Eye (tissue), 1 donor: Measurements from ENCODE around the gene ZNF454.

ENCODE experiments used
- DNase-seq: peaks from one replicate; pipeline ENCODE4 v3.0.0-alpha.2; 2015

Gene ZNF454

DNA sequence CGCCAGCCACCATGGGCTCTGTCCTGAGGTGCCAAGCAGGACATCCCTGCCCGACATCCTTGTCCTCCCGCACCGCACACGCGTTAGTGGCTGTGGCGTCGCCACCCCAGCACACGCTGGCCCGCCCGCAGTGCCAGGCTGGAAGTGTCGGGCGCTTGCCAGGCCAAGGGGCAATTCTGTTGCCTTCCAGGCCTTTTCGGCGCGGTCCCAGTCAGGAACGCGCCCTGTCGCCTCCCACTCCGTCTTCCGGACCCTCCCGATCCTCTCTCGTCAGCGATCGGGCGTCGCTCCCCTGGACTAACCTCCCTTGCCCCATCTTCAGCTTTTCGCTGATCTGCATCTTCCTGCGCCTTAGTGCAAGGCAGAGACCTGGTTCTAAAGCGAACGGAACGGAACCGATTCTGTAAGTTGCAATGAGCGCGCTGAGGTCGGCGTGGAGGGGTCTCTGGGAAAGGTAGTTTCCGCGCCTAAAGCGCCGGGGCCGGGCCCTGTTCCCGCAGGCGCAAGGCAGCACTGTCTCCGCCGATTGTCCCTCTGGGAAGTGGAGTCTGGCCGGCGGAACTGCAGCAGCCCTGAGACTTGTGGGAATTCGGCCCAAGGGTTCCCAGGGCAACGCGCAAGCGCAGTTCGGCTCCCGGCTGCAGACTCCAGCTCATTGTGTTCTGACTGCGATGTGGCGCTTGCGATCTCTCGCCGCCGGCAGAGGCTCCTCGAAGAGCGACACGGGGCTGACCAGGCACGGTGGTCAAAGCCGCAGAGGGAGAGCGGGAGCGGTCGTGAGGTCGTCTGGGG is at the start of gene ZNF454:
Gene ZNF454 (plus strand): TSS at position 630 of the 792 bp plus-strand sequence. CDS start 1,594 bp downstream, outside the sequence.
- peak; percentile 98 for DNase-seq

DNA sequence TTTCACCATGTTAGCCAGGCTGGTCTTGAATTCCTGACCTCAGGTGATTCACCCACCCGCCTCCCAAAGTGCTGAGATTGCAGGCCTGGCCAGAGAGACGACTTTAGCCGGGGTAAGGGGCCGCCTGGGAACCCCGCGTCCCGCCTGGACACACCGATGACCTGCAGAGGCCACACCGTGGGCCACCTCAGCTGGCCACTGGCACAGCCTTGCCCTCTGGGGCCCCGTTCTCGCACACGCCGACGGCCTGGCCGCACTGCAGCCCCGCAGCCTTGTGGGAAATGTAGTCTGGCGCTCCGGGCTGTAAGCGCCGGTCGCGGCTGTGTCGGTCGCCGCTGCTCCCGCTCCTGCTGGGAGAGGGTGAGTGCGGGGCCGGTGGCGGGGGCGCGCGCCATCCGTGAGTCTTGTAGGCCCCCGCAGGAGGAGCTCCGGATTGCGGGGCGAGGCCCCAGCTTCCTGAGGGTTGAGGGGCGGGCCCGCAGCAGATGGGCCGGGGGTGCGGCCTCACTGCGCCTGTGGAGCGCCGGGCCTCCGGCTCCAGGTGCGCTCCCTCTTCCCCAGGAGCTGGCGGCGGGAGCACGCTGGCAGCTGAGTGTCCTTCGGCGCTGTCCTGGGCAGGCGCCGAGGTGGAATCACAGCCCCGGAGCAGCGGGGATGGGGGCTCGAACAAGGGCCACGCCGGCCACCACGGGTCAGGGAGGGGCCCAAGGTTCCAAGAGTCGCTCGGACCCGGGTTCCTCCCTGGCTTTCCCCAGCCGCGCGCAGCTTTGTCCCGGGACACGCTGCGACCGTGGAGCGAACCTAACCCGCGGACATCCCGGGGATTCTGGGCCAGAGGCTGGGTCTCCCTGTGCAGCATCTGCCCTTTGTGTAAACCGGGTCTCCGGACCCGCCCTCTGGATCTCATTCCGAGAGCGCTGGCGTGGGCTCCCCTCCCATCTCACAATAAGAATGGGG is 45.1 kb upstream of the ZNF454 start, which contains the start of gene ZFP2:
Gene ZFP2 (plus strand): TSS at position 299 of the 957 bp plus-strand sequence. CDS start 35,401 bp downstream, outside the sequence.
- peak; percentile 90 for DNase-seq

DNA sequence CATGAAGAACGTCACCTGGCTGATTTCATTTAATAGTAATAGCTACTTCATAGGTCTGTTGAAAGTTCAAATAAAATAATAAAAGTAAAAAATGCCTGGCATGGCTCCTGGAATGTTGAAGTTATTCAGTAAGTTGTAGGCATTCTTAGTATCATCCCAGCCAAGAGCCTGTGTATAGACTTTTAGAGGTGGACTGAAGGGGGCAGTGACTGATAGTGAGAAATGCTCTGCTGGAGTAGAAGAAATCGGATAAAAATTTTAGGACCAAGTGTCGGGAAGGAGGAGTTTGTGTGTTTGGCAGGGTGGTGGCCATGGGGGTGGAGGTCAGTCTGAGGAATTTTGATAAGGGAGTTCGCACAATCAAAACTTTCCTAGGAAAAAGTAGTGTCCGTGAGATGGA is 41.7 kb upstream of the ZNF454 start:
- DNase-seq, result no peak

DNA sequence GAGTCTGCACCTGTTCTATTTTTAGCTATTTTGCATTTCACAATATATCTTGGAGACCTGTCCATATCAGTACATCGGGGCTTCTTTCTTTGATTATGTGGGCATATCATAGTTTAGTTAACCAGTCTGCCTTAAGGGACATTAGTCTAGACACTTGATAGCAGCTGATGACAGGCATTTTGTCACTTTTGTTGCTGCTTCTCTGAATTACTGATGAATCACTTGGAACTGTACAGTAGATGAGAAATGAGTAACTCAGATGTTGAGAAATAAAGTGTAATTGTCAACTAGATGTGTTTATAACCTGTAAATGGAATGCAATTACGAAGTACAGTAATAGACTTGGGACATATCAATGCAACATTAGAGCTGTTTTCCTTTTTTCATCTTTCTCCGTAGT is 38.1 kb upstream of the ZNF454 start:
- DNase-seq, result no peak

DNA sequence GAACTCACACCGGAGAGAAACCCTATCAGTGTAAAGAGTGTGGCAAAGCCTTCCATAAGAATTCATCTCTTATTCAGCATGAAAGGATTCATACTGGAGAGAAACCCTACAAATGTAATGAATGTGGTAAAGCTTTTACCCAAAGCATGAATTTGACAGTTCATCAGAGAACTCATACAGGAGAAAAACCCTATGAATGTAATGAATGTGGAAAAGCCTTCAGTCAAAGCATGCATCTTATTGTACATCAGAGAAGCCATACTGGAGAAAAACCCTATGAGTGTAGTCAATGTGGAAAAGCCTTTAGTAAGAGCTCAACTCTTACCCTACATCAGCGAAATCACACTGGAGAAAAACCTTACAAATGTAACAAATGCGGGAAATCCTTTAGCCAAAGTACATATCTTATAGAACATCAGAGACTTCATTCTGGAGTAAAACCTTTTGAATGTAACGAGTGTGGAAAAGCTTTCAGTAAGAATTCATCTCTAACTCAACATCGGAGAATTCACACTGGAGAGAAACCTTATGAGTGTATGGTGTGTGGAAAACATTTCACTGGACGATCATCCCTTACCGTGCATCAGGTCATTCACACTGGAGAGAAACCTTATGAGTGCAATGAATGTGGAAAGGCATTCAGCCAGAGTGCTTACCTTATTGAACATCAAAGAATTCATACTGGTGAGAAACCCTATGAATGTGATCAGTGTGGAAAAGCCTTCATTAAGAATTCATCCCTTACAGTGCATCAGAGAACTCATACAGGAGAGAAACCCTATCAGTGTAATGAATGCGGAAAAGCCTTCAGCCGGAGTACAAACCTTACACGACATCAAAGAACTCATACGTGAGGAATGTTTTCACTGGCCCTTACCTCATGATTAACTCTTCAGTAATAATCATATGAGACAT is 8.9 kb upstream of the ZNF454 start:
- no peak for DNase-seq

DNA sequence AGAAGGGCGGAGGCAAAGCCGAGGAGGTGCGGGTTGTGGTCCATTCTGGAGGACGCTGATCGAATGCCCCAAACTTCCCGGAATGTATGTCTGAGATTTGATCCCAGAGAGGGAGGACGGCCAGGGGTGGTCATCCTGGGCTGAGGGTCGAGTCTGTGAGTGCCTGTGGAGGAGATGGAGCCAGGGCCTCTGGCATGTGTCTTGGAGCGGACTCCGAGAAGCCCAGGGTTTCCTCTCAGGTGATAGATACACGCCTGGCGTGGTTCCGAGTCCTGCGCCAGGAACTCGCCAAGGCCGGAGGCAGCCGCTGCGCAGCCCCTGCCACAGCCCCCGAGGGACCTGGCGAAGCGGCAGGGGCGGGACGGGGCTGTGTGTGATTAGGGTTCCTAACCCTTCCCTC is 363 bp downstream of the ZNF454 start:
- no peak for DNase-seq

DNA sequence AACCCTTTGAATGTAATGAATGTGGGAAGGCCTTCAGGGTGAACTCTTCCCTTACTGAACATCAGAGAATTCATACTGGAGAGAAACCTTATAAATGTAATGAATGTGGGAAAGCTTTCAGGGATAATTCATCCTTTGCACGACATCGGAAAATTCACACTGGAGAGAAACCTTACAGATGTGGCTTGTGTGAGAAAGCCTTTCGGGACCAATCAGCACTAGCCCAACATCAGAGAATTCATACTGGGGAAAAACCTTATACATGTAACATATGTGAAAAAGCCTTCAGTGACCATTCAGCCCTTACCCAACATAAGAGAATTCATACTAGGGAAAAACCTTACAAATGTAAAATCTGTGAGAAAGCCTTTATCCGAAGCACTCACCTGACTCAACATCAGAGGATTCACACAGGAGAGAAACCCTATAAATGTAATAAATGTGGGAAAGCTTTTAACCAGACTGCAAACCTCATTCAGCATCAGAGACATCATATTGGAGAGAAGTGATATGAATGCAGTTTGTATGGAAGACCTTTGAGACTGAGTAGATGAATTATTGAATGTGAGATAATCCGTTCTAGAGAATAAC is 24.6 kb downstream of the ZNF454 start:
- no peak for DNase-seq

DNA sequence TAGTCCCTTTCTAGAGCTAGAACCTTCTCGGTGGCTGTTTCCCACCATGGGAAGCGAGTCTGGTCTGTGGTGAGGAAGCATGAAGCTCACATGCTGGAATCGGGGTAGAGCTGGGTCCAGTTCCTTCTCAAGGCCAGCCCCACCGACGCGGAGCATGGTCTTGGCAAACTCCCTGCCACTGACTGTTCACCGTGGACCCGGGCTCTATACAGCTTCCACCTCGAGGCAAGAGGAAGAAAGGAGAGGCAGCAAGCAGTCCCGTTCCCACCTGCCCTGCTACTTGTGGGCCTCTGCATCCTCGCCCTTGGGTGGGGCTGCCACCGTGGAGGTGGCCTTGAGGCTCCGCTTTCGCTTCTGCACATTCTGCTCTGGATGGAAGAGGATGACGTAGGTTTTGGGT is 40.4 kb downstream of the ZNF454 start:
- DNase-seq, result no peak

DNA sequence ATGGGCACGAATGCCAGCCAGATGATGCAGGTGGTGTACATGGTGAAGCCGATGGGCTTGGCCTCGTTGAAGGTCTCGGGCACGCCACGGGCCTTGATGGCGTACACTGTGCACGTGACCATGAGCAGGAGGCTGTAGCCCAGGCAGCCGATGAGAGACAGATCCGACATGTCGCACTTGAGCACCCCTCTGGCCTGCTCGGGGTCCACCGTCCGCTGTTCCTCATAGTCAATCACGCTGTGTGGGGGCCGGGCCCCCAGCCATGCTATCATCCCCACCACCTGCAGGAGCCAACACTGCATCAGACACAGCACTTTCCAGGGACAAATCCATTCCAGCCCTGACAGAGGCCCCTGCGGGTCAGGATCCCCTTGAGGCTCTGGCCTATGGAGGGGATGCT is 41.9 kb downstream of the ZNF454 start:
- no peak for DNase-seq

DNA sequence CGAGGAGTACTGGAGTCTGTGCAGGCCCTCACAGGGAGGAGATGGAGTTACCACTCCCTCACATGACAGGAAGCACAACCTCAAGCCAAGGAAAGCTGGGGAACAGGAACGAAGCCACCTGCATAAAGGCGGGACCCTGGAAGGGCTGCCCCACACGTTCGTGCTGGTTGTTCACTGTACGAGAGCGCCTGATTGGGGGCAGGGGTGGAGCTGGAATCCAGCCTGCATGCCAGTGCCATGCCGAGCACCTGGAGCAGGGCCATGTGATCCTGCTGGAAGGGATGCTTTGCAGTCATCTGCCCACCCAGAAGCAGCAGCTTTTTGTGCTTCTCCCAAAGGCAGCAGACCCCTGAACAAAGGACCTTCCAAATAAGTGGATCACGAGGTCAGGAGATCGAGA is 42.7 kb downstream of the ZNF454 start:
- DNase-seq, result no peak

DNA sequence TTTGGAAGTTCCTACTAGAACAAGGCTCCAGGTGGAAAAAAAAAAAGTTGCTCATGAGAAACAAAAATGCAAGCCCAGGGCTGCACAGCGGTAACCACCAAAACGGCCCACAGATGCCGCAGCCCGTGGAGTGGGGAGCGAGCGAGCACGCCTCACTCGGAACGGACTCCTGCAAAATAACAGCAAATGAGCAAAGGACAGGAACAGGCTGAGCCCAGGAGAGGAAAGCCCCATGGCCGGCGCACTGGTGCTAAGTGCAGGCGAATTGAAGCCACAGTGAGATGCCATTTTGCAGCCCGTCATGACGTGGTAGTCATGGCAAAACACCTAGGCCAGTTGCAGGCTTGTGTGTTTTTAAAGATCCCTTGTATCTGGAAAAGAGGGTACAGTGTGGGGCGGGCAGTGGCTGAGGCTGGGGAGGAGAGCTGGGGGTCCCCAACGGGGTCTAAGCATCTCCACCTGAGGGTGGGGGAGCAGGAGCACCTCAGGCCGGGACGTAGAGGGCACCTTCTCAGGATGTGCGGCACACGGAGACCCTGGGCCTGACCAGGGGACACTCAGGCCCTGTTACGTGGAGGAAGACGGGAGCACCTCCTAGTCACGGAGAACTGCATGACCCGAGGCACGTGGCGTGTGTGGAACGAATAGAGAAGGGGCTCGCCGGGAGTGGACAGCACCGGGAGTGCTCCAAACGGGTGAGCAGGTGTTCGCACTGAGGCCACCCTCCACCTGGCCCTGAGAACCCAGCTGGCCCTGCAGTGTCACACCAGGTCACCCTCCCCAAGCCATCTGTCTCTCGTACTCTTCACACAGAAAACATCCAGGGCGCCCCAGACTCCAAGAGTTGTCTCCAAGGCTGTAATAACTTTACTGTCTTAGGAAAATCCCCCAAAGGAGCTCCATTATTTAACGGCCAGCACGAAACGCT is 43.4 kb downstream of the ZNF454 start:
- DNase-seq, result no peak

DNA sequence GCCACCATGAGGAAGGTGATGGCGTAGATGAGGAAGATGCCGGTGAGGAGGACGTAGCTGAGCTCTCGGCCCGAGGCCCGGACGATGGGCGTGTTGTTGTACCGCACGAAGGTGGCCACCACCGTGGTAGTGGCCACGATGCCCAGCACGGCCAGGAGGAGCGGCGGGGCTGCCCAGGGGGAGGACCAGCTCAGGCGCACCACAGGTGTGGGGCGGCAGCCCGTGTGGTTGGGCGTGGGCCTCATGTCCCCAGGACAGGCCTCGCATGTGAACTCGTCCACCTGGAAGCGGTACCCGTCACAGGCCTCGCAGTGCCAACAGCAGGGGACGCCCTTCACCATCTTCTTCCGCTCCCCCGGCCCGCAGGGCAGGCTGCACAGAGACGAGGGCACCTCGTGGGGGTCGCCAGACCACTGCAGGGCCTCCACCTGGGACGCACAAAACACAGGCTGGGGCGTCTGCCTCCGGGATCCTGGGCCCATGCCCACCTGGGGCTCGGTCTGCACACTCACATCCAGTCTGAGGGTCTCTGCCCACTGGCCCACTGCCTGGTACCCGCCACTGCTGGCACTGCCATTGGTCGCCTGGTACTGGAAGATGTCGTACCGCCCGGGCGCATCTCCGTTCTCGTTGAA is 45.4 kb downstream of the ZNF454 start:
- DNase-seq, result no peak

DNA sequence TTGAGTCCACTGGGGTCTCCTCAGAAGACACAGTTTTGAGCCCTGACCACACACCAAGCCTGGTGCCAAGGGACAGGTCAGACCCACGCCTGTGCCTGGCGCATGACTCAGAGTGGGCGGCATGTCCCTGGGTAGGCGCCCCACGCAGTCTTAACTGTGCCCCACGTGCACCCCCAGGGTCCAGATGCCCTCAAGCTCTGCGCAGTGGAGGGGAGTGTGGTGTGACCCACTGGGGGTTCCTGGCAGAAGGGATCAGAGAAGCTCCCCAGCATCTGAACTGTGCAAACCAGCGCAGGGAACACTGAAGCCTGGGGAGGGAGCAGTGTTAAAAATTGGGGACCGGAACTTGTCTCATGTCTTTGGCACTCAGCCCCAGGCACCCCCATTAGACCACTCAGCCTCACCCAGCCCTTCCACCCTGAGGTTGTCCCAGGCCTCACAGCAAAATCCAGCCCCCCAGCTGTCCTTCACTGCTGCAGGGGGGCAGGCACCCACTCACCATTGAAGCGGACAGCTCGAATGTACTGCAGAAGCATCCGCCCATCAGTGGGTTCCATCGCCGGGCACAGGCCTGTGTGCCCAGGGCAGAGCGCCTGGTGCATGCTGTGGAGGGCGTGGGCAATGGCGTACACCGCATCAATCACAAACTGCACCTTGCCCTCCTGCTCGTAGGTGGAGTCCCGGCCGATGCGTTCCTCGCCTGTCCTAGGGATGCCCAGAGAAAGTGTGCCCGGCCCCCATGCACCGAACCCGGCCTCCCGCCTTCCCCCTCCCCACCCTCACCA is 47.6 kb downstream of the ZNF454 start:
- no peak for DNase-seq

DNA sequence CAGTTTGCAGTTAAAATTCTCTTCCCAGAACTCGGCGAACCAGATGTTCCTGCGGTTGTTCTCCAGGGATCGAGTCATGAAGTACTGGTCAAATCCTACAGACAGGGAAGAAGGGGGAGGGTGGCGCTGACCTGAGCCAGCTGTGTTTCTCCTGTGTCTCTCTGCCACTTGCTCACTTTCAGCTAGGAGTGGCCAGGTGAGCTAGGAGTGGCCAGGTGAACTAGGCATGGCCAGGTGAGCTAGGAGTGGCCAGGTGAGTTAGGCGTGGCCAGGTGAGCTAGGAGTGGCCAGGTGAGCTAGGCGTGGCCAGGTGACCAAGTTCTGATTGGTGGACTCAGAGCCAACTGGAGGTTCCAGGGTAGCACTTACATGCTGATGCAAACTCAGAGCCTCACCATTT is 48.3 kb downstream of the ZNF454 start:
- no peak for DNase-seq

DNA sequence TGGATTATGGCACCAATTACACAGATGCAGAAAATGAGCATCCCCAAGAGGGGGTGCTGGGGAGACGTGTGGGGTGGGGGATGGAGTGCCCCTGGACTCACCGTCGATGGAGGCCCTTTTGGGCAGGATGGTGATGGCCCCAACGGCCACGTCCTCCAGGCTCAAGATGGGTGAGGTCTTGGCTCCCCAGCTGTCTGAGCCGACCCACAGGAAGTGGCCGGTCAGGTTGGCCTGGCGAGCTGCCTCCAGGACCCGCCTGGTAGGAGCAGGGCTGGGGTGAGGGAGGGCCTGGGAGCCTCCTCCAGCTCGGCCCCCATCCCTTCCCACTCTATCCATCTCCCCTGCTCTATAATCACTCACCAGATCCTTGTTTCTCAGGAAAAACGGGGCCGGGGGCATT is 49.5 kb downstream of the ZNF454 start:
- DNase-seq, result no peak

DNA sequence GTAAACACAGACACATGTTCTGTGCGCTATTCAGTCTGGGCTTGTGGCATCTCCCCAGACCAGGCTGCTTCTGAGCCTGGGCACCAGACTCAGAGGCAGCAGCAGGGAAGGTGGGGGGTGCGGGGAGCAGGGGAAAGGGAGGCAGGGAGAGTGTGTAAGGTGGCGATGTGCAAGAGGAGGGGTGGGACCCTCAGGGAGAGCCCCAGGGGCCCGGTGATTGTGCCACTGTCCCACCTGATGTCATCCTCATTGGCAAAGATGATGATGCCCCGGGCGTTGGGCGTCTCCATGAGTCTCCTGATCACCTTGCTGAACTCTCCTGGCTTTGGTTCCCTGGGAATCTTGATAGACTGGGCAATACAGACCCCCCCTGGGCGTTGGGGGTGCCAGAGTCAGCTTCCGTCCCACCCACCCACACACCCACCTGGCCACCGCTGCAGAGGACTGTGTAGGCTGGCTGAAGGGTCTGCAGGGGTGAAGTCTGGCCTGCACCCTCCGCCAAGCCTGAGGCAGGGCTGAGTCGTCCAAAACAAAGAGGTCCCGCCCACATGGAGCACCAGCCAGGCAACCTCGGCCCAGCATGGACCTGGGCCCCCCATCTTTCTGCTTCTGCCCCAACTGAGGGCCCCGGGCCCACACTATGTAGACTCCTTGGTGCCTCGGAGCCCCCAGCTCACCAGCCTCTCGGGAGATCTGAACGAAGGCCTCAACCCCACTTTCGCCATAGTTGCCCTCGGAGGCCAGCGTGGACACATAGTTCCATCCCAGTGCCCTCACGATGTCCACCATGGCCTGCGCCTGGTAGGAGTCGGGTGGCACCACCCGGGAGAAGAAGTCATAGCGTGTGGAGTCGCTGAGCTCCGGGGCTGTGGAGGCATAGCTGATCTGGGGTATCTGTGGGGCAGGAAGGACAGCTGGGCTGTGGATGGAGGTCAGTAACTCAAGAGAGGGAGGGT is 50.5 kb downstream of the ZNF454 start:
- DNase-seq, result no peak

DNA sequence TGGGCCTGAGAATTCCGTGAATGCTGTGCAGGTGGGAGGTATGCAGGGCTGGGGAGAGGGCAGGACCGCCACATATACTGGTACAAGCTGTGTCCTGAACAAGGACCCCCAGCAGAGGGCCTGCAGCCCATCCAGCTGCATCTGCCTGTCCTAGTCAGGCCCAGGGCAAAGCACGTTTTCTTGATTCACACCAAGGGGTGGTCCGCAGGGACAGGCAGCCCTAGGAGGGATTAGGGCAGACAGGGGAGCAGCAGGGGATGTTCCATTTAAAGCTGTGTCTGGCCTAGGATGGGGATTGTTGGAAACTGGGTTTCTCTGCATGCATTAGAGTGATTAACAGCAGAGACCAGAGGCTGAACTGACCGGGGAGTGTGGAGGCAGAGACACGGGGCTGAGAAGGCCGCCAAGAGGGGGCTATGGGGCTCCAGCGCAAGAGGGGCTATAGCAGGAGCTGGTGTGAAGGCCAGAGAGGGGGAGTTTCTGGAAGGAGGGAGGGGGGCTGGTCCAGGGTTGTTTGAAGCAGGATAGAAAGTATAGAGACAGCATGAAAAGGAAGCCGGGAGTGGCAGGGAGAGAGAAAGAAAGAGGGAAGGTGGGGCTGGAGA is 51.4 kb downstream of the ZNF454 start:
- no peak for DNase-seq

DNA sequence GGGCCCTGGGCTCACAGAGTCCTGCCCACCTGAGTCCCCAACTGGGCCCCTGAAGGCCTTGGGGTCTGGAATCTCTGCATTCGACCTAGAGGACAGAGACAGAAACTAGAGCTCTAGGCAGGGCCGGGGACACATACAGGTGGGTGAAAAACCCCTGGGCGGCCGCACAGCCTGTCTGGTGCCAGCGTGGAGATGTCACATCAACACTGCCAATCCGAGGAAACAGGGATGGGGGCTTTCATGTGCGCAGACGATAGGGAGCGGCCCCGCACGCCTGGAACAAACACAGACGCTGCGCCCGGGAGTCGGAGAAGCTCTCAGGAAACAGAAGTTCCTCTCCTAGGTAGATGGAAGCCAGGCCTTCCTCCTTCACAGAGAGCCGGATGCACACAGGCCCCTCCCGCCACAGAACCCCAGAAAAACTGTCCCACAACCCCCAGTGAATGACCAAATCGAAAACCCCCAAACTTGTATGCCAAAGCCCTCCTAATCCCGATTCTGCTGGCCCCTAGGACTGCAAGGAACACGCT is 52.3 kb downstream of the ZNF454 start:
- DNase-seq, result no peak
